Stimulated activated CD4-positive, alpha-beta T cell treated with anti-CD3 and anti-CD28 coated beads, TNF-alpha, amount 100 ng/mL, for 24 hours (primary cell): ENCODE measurements around the gene ZNF205.
A peak's percentile ranks its signal among the peaks of the same experiment; 100 is the strongest.
"Not testable (repeated sequence)": the region's sequence is repeated elsewhere in the genome, so short reads cannot be mapped to it uniquely, and the experiment has no call there.

Experiments used
- DNase-seq, 3 experiments: peaks; one replicate each; pipeline ENCODE4 v3.0.0-alpha.2; 2020; ENCODE audit warnings: low read depth in 3 of 3

ZNF205 gene

DNA sequence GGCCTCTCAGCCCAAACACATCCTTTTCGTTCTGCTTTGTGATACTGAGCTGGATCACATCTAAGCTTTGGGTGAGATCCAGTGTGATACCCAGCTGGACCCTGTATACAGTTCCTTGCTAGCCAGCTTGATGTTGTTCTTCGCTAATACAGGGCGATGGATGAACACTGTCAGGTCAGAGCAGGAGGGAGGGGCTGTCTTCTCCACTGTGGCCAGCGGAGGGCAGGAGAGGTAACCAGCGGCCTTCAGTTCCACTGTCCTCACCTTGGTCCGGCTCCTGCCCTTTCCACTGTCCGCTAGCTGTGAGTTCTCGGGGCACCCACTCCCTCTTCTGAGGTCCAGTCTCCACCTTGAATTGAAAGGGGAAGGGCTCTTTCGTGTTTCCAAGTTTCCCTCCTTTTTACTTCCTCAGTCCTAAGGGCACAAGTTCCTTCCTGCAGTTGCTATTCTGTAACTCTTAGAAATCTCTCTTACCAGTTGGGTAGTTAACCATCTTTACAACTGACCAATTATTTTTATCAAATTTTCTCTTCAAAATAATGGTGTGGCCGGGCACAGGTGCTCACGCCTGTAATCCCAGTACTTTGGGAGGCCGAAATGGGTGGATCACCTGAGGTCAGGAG lies 19.5 kb downstream of the ZNF205 start:
- peak in 1 of 3 experiments; percentile 47 for DNase-seq

DNA sequence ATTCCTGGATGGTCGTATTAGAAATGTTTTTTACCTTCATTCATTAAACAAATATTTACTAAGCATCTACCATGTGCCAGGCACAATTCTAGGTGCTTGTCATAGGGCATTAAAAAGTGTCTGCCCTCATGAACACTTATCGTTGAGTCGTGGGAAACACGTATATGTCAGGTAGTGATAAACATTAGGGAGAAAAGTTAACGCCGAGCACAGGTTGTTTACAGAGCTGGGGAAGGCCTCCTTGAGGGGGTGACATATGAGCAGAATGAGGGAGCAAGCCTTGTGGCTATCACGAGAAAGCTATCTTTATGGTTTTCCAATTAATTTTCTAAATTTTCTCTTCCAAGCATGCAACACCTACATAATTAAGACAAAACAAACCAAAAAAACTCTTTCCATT lies 21.5 kb downstream of the ZNF205 start:
- no peak for DNase-seq

DNA sequence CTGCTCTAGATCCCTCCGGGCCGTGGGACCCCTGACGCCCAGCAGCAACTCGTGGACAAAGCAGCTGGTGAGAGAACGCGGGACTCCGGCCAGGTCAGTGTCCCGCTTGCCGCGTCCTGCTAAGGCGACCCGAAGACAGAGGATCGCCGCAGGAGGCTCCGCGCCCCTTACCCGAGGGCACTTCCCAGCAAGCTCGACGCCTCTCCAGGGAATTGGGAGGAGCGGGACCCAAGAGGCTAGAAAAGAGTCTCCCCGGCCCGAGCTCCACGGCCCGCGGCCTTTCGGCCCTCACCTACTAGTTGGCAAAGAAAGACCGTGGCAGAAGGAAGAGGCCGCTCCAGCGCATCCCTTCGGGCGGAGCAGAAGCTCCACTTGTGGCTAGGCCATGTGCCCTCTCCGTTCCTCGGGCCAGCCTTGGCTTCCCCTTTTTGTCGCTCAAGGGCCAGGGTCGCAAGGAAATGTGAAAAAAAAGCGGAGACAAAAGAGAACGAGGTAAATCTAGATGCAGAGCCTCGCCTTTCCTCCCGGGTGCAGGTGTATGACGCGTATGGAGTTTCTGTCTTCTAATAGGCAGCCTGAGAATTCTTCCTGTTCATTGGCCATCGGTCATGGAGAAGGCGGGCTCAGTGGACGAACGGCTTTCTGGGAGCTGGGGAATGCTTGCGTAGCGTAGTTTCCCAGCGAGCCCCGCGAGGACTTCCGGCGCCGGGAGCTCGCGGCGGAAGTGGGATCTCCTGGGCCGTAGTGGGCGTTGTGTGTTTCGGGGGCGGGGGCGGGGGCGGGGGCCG lies 22.1 kb downstream of the ZNF205 start, which contains the start of gene ZNF213:
Gene ZNF213, plus strand, starts transcription at position 692 of the 788 bp plus-strand sequence. CDS start 2,252 bp downstream, outside the sequence.
- peak; percentile 84 to 92 (median 86) for DNase-seq

DNA sequence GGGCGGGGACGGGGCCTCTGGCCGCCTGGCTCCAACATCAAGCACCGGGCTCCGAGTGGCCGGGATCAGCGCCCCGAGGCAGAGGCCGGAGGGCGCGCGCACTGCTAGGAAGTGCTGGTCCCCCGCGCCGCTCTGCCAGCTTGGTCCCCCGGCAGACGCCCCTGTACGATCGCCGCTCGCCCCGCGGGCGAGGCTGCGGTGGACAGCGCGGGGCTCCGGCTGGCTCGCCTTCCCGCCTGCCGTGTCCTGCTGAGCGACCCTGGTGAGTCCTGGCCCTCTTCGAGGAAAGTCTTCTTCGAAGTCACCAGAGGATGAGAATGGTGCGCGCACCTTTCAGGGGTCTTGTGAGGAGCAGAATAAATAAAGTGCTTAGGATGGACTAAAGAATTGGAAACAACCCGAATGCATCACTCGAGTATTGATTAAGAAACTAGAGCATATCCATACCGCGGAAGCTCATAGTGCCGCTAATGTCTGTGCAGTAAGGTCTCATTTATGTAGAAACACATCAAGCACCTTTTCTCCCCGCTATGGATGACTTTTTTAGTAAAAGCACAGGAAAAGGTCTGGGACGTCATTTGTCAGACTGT lies 22.8 kb downstream of the ZNF205 start:
- DNase-seq = no peak

DNA sequence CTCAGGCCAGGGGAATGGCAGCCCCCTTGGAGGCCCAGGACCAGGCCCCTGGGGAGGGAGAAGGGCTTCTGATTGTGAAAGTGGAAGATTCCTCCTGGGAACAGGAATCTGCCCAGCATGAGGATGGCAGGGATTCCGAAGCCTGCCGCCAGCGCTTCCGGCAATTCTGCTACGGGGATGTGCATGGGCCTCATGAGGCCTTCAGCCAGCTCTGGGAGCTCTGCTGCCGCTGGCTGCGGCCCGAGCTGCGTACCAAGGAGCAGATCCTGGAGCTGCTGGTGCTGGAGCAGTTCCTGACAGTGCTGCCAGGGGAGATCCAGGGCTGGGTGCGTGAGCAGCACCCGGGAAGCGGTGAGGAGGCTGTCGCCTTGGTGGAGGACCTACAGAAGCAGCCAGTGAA lies 24.9 kb downstream of the ZNF205 start:
- no peak for DNase-seq

DNA sequence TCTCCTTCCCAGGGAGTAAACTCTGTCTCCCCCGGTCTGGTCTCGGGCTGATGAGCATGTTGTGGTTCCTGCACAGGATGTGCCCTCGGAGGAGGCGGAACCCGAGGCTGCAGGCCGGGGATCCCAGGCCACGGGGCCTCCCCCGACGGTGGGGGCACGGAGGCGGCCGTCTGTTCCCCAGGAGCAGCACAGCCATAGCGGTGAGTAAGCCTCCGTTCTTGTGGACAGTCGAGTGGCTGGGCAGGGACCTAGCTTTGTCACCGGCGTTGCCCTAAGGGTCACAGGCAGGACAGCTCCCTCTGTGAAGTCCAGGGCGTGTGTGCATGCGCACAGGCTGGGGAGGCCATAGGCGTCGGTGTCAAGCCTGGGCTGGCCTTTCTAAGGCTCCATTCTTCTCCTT lies 26.0 kb downstream of the ZNF205 start:
- no peak for DNase-seq

DNA sequence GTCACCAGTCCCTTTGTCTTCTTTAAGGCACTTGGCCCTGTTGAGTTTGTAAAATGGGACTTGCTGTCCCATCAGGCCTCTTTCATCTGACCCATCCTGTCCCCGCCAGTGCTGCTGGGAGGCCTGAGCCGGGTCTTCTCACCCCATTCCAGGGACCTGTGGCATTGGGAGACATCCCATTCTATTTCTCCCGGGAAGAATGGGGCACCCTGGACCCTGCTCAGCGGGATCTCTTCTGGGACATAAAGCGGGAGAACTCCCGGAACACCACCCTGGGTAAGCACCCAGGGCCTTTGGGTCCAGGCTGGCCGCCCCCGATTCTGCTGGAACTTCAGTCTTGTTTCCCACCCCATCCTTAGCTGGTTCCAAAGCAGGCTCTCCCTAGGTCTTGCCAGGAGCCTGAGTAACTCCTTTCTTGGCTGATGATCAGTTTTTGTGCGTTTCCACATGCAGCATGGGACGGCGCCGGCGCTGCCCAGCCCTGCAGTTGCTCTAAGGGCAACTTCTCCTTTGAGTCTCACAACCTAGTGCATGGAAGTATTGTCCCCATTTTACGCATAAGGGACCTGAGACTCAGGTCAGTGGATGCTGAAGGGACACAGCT lies 26.5 kb downstream of the ZNF205 start:
- no peak for DNase-seq

DNA sequence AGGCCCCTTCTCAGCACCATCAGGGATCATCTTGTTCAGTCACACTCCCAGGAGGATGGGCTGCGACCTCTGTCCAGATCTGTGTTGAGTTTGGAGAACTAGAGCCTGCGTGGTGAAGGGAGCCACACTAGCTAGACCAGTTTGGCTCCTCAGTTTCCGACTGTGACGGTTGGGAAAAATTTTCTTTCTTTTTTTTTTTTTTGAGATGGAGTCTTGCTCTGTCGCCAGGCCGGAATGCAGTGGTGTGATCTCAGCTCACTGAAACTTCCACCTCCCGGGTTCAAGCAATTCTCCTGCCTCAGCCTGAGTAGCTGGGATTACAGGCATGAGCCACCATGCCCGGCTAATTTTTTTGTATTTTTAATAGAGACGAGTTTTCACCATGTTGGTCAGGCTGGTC lies 27.2 kb downstream of the ZNF205 start:
- DNase-seq = not testable (repeated sequence)

DNA sequence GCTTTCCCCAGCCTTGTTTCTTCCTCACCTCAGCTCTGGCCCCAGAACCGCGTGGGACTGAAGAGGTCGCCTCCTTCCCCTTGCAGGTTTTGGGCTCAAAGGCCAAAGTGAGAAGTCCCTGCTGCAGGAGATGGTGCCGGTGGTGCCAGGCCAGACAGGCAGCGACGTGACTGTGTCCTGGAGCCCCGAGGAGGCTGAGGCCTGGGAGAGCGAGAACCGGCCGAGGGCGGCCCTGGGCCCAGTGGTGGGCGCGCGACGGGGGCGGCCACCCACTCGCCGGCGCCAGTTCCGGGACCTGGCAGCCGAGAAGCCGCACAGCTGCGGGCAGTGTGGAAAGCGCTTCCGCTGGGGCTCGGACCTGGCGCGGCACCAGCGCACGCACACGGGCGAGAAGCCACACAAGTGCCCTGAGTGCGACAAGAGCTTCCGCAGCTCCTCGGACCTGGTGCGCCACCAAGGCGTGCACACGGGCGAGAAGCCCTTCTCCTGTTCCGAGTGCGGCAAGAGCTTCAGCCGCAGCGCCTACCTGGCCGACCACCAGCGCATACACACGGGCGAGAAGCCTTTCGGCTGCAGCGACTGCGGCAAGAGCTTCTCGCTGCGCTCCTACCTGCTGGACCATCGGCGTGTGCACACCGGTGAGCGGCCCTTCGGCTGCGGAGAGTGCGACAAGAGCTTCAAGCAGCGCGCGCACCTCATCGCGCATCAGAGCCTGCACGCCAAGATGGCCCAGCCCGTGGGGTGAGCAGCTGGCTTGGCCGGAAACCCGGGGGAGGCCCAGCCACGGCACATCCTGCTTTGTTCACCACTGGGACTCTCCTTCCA lies 28.4 kb downstream of the ZNF205 start:
- no peak for DNase-seq

DNA sequence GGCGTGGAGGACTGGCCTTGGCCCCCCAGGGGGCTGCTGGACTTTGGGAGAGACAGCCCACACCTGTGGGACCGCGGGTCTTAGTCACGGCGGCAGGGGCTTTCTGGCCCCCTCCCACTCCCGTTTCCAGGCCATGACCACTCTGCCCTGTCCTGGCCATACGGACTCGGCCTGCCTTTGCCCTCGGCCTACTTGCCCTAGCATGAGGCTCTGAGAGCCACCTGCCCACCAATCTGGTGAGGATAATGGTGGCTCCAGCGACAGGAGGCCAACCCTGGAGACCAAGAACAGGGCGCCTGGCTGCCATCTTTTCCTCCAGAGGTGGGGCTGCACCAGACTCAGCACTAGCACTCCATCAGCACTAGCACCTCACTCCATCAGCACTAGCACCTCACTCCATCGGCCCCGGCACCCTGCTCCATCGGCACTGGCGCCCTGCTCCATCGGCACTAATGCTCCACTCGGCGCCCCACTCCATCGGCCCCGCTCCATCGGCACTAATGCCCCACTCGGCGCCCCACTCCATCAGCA lies 29.5 kb downstream of the ZNF205 start:
- DNase-seq = no peak

DNA sequence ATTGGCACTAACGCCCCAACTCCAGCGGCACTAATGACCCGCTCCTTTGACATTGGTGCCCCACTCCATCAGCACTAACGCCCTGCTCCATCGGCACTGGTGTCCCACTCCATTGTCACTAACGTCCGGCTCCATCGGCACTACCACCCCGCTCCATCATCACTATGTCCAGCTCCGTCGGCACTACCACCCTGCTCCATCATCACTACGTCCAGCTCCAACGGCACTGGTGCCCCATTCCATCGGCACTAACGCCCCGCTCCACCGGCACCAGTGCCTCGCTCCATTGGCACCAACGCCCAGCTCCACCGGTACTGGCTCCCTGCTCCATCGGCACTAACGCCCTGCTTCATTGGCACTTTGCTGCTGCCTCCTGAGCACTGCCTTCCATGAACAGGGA lies 29.9 kb downstream of the ZNF205 start:
- no peak for DNase-seq

DNA sequence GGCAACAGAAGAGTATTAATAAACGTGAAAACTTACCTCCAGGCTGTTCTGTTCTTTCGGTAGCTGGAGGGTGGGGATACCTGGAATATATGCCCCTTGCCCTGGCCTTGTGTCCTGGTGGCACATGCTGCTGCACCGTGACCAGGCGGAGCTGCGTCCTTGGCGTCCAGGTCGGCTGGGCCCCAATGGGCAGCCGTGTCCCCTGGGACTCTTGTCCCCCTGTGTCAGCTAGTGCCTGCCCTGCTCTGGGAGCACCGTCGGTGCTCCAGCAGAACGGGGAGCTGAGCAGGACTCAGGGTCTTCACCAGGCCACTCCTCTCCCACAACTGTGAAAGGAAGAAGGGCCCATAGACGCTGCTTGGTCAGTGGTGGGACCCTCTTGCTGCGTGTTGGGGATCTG lies 30.4 kb downstream of the ZNF205 start:
- DNase-seq = no peak

DNA sequence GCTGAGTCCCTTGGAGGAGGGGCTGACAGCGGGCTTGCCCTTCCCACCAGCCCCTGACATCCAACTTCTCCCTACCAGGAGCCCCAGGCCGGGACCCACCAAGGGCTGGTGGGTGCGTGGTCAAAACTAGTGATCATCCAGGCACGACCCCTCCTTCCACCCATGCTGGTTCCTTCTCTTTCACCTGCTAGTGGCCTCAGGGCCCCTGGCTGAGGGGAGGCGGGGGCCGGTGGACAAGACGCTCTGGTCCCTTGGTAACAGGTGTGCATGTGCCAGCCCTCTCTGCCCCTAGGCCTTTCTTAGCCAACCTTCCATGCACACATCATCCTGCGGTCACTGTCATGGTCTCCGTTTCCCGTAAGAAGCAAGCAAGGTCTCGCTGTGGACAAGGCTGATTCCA lies 30.8 kb downstream of the ZNF205 start:
- no peak for DNase-seq

DNA sequence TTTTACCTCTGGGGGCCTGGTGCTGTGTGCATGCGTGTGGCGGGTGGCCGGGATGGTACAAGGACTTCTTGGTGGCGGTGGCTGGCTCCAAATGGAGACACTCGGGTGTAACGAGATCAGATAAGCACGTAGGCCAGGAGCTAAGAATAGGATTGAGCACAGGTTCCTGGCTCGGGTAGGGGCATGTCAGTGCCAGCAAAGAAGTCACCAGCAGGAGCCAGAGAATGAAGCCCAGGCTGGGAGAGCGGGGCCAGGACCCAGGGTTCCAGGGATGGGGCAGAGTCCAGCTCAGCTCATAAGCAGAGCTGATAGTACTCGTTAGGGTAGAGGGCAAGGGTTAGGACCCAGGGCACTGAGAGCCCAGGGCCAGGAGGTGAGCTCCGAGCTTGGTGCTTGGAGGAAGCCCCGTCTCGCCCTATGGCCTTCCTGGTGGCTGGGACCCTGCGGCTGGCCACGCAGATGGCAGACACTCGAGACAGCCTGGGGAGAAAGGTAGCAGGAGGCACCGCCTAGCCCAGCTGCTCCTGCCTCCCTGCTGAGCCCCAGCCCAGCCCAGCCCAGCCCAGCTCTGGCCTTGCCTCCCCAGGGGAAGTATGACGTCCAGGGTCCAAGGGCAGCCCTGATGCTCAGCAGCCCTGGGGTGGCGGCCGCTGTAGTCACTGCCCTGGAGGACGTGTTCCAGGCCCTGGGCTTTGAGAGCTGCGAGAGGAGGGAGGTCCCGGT lies 31.4 kb downstream of the ZNF205 start:
- DNase-seq = no peak

DNA sequence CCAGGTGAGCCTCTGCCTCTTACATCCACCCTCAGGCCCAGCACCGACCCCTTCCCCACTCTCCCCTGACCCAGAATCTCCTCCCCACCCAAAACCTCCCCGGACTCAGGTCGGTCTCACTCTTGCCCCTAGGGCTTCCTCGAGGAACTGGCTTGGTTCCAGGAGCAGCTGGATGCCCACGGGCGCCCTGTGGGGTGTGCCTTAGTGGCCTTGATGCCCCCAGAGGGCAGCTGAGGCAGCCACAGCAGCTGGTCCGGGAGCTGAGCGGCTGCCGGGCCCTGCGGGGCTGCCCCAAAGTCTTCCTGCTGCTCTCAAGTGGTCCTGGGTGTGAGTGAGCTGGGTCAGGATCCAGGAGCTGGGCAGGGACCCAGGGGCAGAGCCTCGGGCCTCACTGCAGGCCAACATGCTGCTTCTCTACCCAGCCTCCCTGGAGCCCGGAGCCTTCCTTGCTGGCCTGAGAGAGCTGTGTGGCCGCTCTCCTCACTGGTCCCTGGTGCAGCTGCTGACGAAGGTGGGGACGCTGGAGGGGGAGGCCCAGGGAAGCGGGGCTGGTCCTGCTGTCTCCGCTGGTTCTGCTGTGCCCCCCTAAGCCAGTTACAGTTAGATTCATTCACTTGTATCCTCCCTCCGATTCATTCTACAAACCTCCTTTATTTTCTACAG lies 32.1 kb downstream of the ZNF205 start:
- no peak for DNase-seq

DNA sequence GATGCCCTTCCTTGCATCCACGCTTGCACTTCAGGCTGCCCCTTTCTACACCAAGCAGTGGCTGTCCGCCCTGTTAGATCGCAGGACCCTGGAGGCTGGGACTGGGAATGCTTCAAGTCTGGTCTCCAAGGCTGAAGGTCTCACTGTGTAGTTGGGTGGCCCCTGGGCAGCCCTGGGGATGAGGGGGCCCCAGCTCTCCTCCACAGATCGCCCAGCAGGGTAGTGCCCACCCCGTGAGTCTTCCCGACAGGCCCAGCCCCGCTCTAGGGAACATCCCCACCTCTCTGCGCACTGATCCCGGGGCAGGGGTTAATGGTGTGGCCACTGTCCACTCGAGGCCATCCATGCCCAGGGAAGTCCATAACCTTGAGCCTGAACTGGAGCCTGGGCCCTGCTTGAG lies 32.8 kb downstream of the ZNF205 start:
- DNase-seq = no peak

DNA sequence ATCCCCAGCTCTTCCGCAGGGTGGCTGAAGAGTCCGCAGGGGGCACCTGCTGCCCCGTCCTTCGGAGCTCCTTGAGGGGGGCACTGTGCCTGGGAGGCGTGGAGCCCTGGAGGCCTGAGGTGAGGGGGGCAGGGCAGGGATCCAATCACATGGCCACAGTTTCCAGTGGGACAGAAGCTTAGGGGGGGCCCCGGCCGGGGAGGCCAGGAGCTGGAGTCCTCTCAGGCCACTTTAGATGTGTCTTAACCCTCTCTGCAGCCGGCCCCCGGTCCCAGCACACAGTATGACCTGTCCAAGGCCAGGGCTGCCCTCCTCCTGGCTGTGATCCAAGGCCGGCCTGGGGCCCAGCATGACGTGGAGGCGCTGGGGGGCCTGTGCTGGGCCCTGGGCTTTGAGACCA lies 33.3 kb downstream of the ZNF205 start:
- DNase-seq = no peak

DNA sequence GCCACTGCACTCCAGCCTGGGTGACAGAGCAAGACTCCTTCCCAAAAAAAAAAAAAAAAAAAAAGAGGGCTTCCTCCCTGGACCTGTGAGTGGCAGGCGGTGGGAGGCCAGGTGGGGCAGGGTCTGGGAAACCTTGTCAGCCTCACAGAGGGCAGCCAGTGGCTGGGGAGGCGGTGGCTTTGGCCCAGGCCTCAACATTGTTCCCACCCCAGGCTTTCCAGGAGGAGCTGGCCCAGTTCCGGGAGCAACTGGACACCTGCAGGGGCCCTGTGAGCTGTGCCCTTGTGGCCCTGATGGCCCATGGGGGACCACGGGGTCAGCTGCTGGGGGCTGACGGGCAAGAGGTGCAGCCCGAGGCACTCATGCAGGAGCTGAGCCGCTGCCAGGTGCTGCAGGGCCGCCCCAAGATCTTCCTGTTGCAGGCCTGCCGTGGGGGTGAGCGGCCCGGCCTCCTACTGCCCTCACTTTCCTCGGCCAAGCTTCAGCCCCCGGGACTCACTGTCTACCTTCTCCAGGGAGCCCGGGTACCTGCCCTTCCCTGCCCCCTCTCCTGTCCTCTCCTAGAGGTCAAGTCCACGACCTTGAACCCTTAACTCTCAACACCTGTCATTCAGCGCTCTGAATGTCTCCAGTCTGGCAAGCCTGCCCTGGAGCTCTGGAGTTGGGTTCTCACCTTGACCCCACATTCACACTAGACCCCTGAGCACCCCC lies 34.8 kb downstream of the ZNF205 start:
- no peak for DNase-seq

DNA sequence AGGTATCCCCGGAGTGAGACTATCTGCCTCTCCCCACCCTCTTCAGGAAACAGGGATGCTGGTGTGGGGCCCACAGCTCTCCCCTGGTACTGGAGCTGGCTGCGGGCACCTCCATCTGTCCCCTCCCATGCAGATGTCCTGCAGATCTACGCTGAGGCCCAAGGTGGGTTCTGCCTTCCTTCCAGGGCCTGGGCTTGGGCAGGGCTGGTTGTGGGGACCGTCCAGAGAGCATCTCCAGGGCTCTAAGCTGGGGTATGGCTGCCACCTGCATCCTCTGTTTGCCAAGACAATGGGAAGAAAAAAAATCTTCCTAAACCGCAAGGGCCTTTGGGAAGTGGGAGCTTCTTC lies 35.3 kb downstream of the ZNF205 start:
- DNase-seq = no peak
